Right lobe of liver (tissue), 4 donors: Measurements from ENCODE around the gene RAB4B.

ENCODE experiments used
- POLR2A ChIP-seq: fragments of 450-650 bp; IDR thresholded peaks from one replicate; pipeline ENCODE4 v1.6.1; 2017; ENCODE audit warnings: antibody characterized with exemption, mild to moderate bottlenecking
- TF ChIP-seq, protein P1 (sequence below), 4 donors: fragments of 200-600 bp in 3 of 4; fragments of 450-650 bp in 1 of 4; IDR thresholded peaks; one replicate each; pipeline versions ENCODE4 v1.5.1 to v1.8.0; 2016 to 2022; ENCODE audit warnings: antibody characterized with exemption in 4 of 4, mild to moderate bottlenecking in 2 of 4
- donor health status: DM: no; HTN: no; CAD: no.
- donor health status: DM: no; HTN: no; CAD: no.
- donor health status: DM: no; HTN: yes; CAD: no.

DNA sequence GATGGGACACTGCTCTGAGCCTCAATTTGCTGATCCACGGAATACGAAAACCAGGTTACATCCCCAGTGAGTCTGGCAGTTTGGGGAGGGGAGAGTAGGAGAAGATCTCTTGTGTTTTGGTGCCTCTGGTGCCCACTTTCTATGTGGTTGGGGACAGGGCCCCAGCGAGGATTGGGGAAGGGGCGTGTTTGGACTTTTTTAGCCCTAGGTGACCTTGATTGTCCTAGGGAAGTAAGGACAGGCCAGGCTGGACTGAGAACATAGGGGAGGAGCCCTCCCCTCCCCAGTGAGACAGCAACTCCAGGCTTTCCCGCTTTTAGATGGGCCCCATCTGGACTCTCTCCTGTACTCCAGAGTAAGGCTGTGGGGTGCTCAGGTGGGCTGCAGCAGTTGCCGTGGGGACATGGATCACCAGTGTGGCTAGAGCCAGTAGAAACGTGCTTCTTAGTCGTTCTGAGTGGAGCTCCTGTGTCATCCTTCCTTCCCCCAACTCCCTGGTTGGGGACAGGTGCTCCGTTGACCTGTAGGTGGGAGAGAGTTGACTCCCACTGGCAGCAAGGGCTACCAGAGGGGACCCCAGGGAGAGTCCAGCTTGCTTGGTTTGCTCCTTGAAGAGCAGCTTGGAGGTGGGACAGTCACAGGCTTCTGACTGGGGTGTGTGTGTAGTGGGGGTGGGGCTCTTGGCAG, 25.3 kb downstream of the RAB4B start:
- TF ChIP-seq, protein P1, sequence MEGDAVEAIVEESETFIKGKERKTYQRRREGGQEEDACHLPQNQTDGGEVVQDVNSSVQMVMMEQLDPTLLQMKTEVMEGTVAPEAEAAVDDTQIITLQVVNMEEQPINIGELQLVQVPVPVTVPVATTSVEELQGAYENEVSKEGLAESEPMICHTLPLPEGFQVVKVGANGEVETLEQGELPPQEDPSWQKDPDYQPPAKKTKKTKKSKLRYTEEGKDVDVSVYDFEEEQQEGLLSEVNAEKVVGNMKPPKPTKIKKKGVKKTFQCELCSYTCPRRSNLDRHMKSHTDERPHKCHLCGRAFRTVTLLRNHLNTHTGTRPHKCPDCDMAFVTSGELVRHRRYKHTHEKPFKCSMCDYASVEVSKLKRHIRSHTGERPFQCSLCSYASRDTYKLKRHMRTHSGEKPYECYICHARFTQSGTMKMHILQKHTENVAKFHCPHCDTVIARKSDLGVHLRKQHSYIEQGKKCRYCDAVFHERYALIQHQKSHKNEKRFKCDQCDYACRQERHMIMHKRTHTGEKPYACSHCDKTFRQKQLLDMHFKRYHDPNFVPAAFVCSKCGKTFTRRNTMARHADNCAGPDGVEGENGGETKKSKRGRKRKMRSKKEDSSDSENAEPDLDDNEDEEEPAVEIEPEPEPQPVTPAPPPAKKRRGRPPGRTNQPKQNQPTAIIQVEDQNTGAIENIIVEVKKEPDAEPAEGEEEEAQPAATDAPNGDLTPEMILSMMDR (IDR thresholded peaks at IDR 0.05): no peak
- TF ChIP-seq POLR2A: no peak
